Activated CD8-positive, alpha-beta T cell treated with anti-CD3 and anti-CD28 coated beads, Interleukin-2, amount 10 ng/mL, durations not matched to agents 7 days and 5 days (primary cell): ENCODE measurements around the gene PHPT1. TPM values are rescaled to one million over a fixed set of nuclear protein-coding genes. Genes with fewer than 3 reads are reported as not detected.

Source experiments
- ATAC-seq: fragments of 150-1000 bp; cut with Tn5 transposase; one replicate; pipeline ENCODE4 v1.10.0; 2021; ENCODE audit warnings: moderate library complexity
- CTCF ChIA-PET: fragments of 350-600 bp; sonication (Branson Sonifier 250); formaldehyde crosslinking; loops from one replicate; lab custom pipeline; 2021; ENCODE audit warnings: antibody characterized with exemption; lab: Charles Lee
- POLR2A ChIA-PET: fragments of 350-600 bp; sonication (Branson Sonifier 250); formaldehyde crosslinking; loops from one replicate; lab custom pipeline; 2021; ENCODE audit warnings: antibody characterized with exemption; lab: Charles Lee
- DNase-seq: peaks from one replicate; pipeline ENCODE4 v3.0.0-alpha.2; 2020
- H3K27ac Mint-ChIP-seq: one replicate; pipeline ENCODE4 v1.8.0; 2021; ENCODE audit warnings: mild to moderate bottlenecking, mixed read lengths
- H3K27me3 Mint-ChIP-seq: one replicate; pipeline ENCODE4 v1.8.0; 2021; ENCODE audit warnings: low read depth, mixed read lengths
- H3K36me3 Mint-ChIP-seq: one replicate; pipeline ENCODE4 v1.8.0; 2021; ENCODE audit warnings: low read depth, mixed read lengths
- H3K4me1 Mint-ChIP-seq: one replicate; pipeline ENCODE4 v1.8.0; 2021; ENCODE audit warnings: low read depth, mixed read lengths
- H3K4me3 Mint-ChIP-seq: one replicate; pipeline ENCODE4 v1.8.0; 2021; ENCODE audit warnings: mild to moderate bottlenecking, mixed read lengths
- H3K9me3 Mint-ChIP-seq: one replicate; pipeline ENCODE4 v1.8.0; 2022; ENCODE audit warnings: mixed read lengths; ENCODE audit not compliant: insufficient read depth
- total RNA-seq, 2 experiments: library from RNA; stranded (reverse); gene quantifications; one replicate each; pipeline ENCODE4 v1.2.3, GENCODE V29; 2021

The PHPT1 gene
- total RNA-seq, 2 experiments from 2014 or later: 108 to 119 TPM

- H3K9me3 Mint-ChIP-seq: no peaks in the 10 kb centered on the region
- POLR2A ChIA-PET: no interaction called here
- ATAC-seq: no peak
Observed at GRCh38 chr9:136855461-136856078, 6.4 kb downstream of the PHPT1 start.

GRCh38 chr9:136856079-136856476 lies 6.9 kb downstream of the PHPT1 start:
- ChIA-PET CTCF (interaction anchor here (1.2 kb wide), 1 partner anchor 26 kb away, joined by 4 read pairs; no protein-coding TSS in a partner anchor), POLR2A (interaction anchor here (1.1 kb wide), 1 partner anchor 10 kb away, joined by 4 read pairs; the partner anchor contains the start of gene EDF1)
- Mint-ChIP-seq H3K4me1 (no peaks in the 10 kb centered on the region), H3K36me3 (no peaks in the 10 kb centered on the region), H3K9me3 (no peaks in the 10 kb centered on the region), H3K27me3 (no peaks in the 10 kb centered on the region), H3K4me3 (no peak overlapping the region), H3K27ac (no peak overlapping the region)
- DNase-seq (no peak), ATAC-seq (no peak)

More at GRCh38 chr9:136855461-136856078, 6.4 kb downstream of the PHPT1 start:
- no peak overlapping the region for H3K4me3 Mint-ChIP-seq
- no peak overlapping the region for H3K27ac Mint-ChIP-seq
- CTCF ChIA-PET: interaction anchor here (1.2 kb wide), 1 partner anchor 26 kb away, joined by 4 read pairs; no protein-coding TSS in a partner anchor
- no peaks in the 10 kb centered on the region for H3K36me3 Mint-ChIP-seq
- no peaks in the 10 kb centered on the region for H3K4me1 Mint-ChIP-seq
- no peaks in the 10 kb centered on the region for H3K27me3 Mint-ChIP-seq
- no peak for DNase-seq

GRCh38 chr9:136856541-136857141 lies 7.4 kb downstream of the PHPT1 start:
- ChIA-PET CTCF (interaction anchor here (1.2 kb wide), 1 partner anchor 25 kb away, joined by 4 read pairs; no protein-coding TSS in a partner anchor), POLR2A (interaction anchor here (1.1 kb wide), 1 partner anchor 9 kb away, joined by 4 read pairs; the partner anchor contains the start of gene EDF1)
- no peak overlapping the region for H3K27ac Mint-ChIP-seq
- H3K4me1 Mint-ChIP-seq: no peaks in the 10 kb centered on the region
- H3K4me3 Mint-ChIP-seq: no peak overlapping the region
- no peak for ATAC-seq
- no peaks in the 10 kb centered on the region for H3K36me3 Mint-ChIP-seq
- H3K9me3 Mint-ChIP-seq: no peaks in the 10 kb centered on the region
- H3K27me3 Mint-ChIP-seq: no peaks in the 10 kb centered on the region
- DNase-seq: no peak

- no peak for DNase-seq
- no peaks in the 10 kb centered on the region for H3K9me3 Mint-ChIP-seq
- no peaks in the 10 kb centered on the region for H3K27me3 Mint-ChIP-seq
- no peak overlapping the region for H3K4me3 Mint-ChIP-seq
- ChIA-PET POLR2A (interaction anchor here (1.1 kb wide), 1 partner anchor 9 kb away, joined by 4 read pairs; the partner anchor contains the start of gene EDF1), CTCF (no interaction called here)
- peaks cover under 1% of the 10 kb centered on the region for H3K36me3 Mint-ChIP-seq
- no peak for ATAC-seq
- no peak overlapping the region for H3K27ac Mint-ChIP-seq
- no peaks in the 10 kb centered on the region for H3K4me1 Mint-ChIP-seq
Observed at GRCh38 chr9:136857166-136857565, 8.0 kb downstream of the PHPT1 start.

- ATAC-seq: peak; percentile 11
- no peak overlapping the region for H3K27ac Mint-ChIP-seq
- POLR2A ChIA-PET: no interaction called here
Observed at GRCh38 chr9:136857581-136858412, 8.6 kb downstream of the PHPT1 start.

GRCh38 chr9:136858452-136858843 lies 9.2 kb downstream of the PHPT1 start:
- DNase-seq (no peak), ATAC-seq (peak; percentile 3)
- Mint-ChIP-seq H3K4me3 (no peak overlapping the region), H3K9me3 (no peaks in the 10 kb centered on the region), H3K36me3 (peaks cover 10% of the 10 kb centered on the region), H3K4me1 (no peaks in the 10 kb centered on the region), H3K27me3 (no peaks in the 10 kb centered on the region), H3K27ac (no peak overlapping the region)
- ChIA-PET POLR2A (no interaction called here), CTCF (no interaction called here)

More at GRCh38 chr9:136857581-136858412, 8.6 kb downstream of the PHPT1 start:
- Mint-ChIP-seq H3K36me3 (peaks cover 3% of the 10 kb centered on the region), H3K4me1 (no peaks in the 10 kb centered on the region), H3K4me3 (no peak overlapping the region), H3K27me3 (no peaks in the 10 kb centered on the region), H3K9me3 (no peaks in the 10 kb centered on the region)
- CTCF ChIA-PET: no interaction called here
- no peak for DNase-seq

- H3K36me3 Mint-ChIP-seq: peaks cover 16% of the 10 kb centered on the region
- POLR2A ChIA-PET: no interaction called here
Observed at GRCh38 chr9:136858844-136859757, 9.9 kb downstream of the PHPT1 start.

GRCh38 chr9:136860529-136860928 lies 11.3 kb downstream of the PHPT1 start:
- peaks cover 16% of the 10 kb centered on the region for H3K36me3 Mint-ChIP-seq
- no peak overlapping the region for H3K27ac Mint-ChIP-seq
- no peaks in the 10 kb centered on the region for H3K9me3 Mint-ChIP-seq
- ChIA-PET CTCF (interaction anchor here (1.3 to 1.9 kb wide), 3 partner anchors 19 to 175 kb away, joined by 3 to 4 read pairs (median 3); partner anchors contain the start of gene AJM1), POLR2A (no interaction called here)
- no peaks in the 10 kb centered on the region for H3K27me3 Mint-ChIP-seq
- H3K4me1 Mint-ChIP-seq: peaks cover 18% of the 10 kb centered on the region
- ATAC-seq: no peak
- H3K4me3 Mint-ChIP-seq: no peak overlapping the region
- no peak for DNase-seq

More at GRCh38 chr9:136858844-136859757, 9.9 kb downstream of the PHPT1 start:
- no peak overlapping the region for H3K4me3 Mint-ChIP-seq
- no peaks in the 10 kb centered on the region for H3K27me3 Mint-ChIP-seq
- H3K9me3 Mint-ChIP-seq: no peaks in the 10 kb centered on the region
- H3K4me1 Mint-ChIP-seq: peaks cover 4% of the 10 kb centered on the region
- CTCF ChIA-PET: interaction anchor here (1.9 kb wide), 1 partner anchor 176 kb away, joined by 4 read pairs; no protein-coding TSS in a partner anchor
- DNase-seq (no peak), ATAC-seq (no peak)
- H3K27ac Mint-ChIP-seq: no peak overlapping the region

- DNase-seq: no peak
- Mint-ChIP-seq H3K9me3 (no peaks in the 10 kb centered on the region), H3K27me3 (no peaks in the 10 kb centered on the region), H3K36me3 (peaks cover 16% of the 10 kb centered on the region), H3K27ac (no peak overlapping the region), H3K4me3 (no peak overlapping the region), H3K4me1 (peaks cover 18% of the 10 kb centered on the region)
- ChIA-PET POLR2A (no interaction called here), CTCF (interaction anchor here (1.1 to 1.9 kb wide), 4 partner anchors 18 to 174 kb away, joined by 3 to 4 read pairs (median 3); partner anchors contain the start of gene AJM1)
- no peak for ATAC-seq
Observed at GRCh38 chr9:136860933-136861873, 12.0 kb downstream of the PHPT1 start.

- Mint-ChIP-seq H3K4me1 (peaks cover 18% of the 10 kb centered on the region), H3K9me3 (no peaks in the 10 kb centered on the region), H3K27me3 (no peaks in the 10 kb centered on the region), H3K27ac (no peak overlapping the region), H3K36me3 (peaks cover 16% of the 10 kb centered on the region), H3K4me3 (no peak overlapping the region)
- ATAC-seq: no peak
- POLR2A ChIA-PET: no interaction called here
- no peak for DNase-seq
- CTCF ChIA-PET: interaction anchor here (1.1 kb wide), 1 partner anchor 19 kb away, joined by 3 read pairs; no protein-coding TSS in a partner anchor
Observed at GRCh38 chr9:136861874-136862457, 12.8 kb downstream of the PHPT1 start.
